PC-3 (cell line): ENCODE data around the gene USP33. TPM values are rescaled to one million over a fixed set of nuclear protein-coding genes. Genes with fewer than 3 reads are reported as not detected.
"Not testable (repeated sequence)": the region's sequence is repeated elsewhere in the genome, so short reads cannot be mapped to it uniquely, and the experiment has no call there.

Experiments used
- ATAC-seq: fragments of 200-7000 bp; cut with Tn5 transposase; 2 replicates; pipeline ENCODE4 v1.9.1; 2020; ENCODE audit warnings: mild to moderate bottlenecking, moderate library complexity
- BruUV-seq: library from RNA; stranded (reverse); fragments of 400-500 nt; replicated peaks from 2 replicates; lab custom pipeline; 2021; lab: Mats Ljungman, UMichigan
- CTCF ChIA-PET: fragments of 300-600 bp; sonication (Branson Sonifier 250); formaldehyde crosslinking; loops from one replicate; lab custom pipeline; 2022; ENCODE audit warnings: antibody characterized with exemption; lab: Charles Lee
- POLR2A ChIA-PET: fragments of 300-600 bp; sonication (Branson Sonifier 250); formaldehyde crosslinking; loops from one replicate; lab custom pipeline; 2022; ENCODE audit warnings: antibody characterized with exemption; ENCODE audit not compliant: unreplicated experiment; lab: Charles Lee
- DNase-seq: peaks from one replicate; pipeline ENCODE4 v3.0.0-alpha.2; 2015
- H2AFZ ChIP-seq: fragments of 300-600 bp; sonication (generic); 2 replicates; pipeline ENCODE4 v1.6.0; 2016; ENCODE audit warnings: antibody characterized with exemption, low read length
- H3F3A ChIP-seq: fragments of 300-600 bp; sonication (generic); one replicate; pipeline ENCODE4 v1.6.0; 2017; ENCODE audit warnings: antibody characterized with exemption, low read length, control low read depth, mild to moderate bottlenecking; ENCODE audit not compliant: unreplicated experiment
- H3K27ac ChIP-seq: fragments of 300-600 bp; sonication (generic); 2 replicates; pipeline ENCODE4 v1.5.1; 2016; ENCODE audit warnings: mild to moderate bottlenecking, low read length
- H3K27me3 ChIP-seq: fragments of 300-600 bp; sonication (generic); 2 replicates; pipeline ENCODE4 v1.6.1; 2016; ENCODE audit warnings: low read length, mixed read lengths
- H3K36me3 ChIP-seq: fragments of 300-600 bp; sonication (generic); 2 replicates; pipeline ENCODE4 v1.6.1; 2016; ENCODE audit warnings: low read depth, mixed run types, low read length, mixed read lengths
- H3K4me1 ChIP-seq: fragments of 300-600 bp; sonication (generic); 2 replicates; pipeline ENCODE4 v1.5.1; 2016; ENCODE audit warnings: low read length; ENCODE audit not compliant: insufficient read depth
- H3K4me2 ChIP-seq: fragments of 300-600 bp; sonication (generic); 2 replicates; pipeline ENCODE4 v1.6.0; 2016; ENCODE audit warnings: low read length
- H3K4me3 ChIP-seq: fragments of 300-600 bp; sonication (generic); 2 replicates; pipeline ENCODE4 v1.5.1; 2016; ENCODE audit warnings: mild to moderate bottlenecking, low read length, mixed read lengths
- H3K79me2 ChIP-seq: fragments of 300-600 bp; sonication (generic); 2 replicates; pipeline ENCODE4 v1.6.1; 2017; ENCODE audit warnings: low read length, mixed read lengths
- H3K9ac ChIP-seq: fragments of 300-600 bp; sonication (generic); 2 replicates; pipeline ENCODE4 v1.6.0; 2016; ENCODE audit warnings: mild to moderate bottlenecking, low read length
- H3K9me2 ChIP-seq: fragments of 300-600 bp; sonication (generic); replicated peaks from 2 replicates; pipeline ENCODE4 v1.6.1; 2016; ENCODE audit warnings: mixed run types, low read length, mixed read lengths
- H3K9me3 ChIP-seq: fragments of 300-600 bp; sonication (generic); 2 replicates; pipeline ENCODE4 v1.6.1; 2016; ENCODE audit warnings: low read length, mixed read lengths
- H4K20me1 ChIP-seq: fragments of 300-600 bp; sonication (generic); 2 replicates; pipeline ENCODE4 v1.6.1; 2016; ENCODE audit warnings: low read length, mixed read lengths
- CTCF ChIP-seq: fragments of 300-600 bp; sonication (generic); conservative IDR thresholded peaks from 2 replicates; pipeline ENCODE4 v1.5.1; 2017; ENCODE audit warnings: antibody characterized with exemption, low read depth, mild to moderate bottlenecking, low read length
- EZH2 ChIP-seq: fragments of 300-600 bp; sonication (generic); IDR thresholded peaks from one replicate; pipeline ENCODE4 v1.6.1; 2017; ENCODE audit warnings: antibody characterized with exemption, mild to moderate bottlenecking, low read length; ENCODE audit not compliant: unreplicated experiment
- EZH2phosphoT487 ChIP-seq: fragments of 300-600 bp; sonication (generic); IDR thresholded peaks from 2 replicates; pipeline ENCODE4 v1.6.1; 2018; ENCODE audit warnings: mild to moderate bottlenecking, antibody characterized with exemption, low read length, borderline replicate concordance
- intact Hi-C: fragments of 100-400 bp; cut with micrococcal nuclease; formaldehyde crosslinking; loops from 2 replicates; pipeline ENCODE4 v1.9.0; 2023
- total RNA-seq: library from RNA; depleted of rRNA; stranded (reverse); fragments of >200 nt; gene quantifications from 2 replicates; pipeline ENCODE4 v1.2.3, GENCODE V29; 2014

The USP33 gene
- total RNA-seq, 1 experiment from 2014 or later = 42.6 TPM

GRCh38 chr1:77706321-77706720 is 53.3 kb downstream of the USP33 start:
- no peaks in the 10 kb centered on the region for H4K20me1 ChIP-seq
- CTCF ChIA-PET = no interaction called here
- no peaks in the 10 kb centered on the region for H3K4me1 ChIP-seq
- peak; percentile 51 for DNase-seq
- no peak overlapping the region for H3K4me3 ChIP-seq
- no peaks in the 10 kb centered on the region for H3K79me2 ChIP-seq
- peak; percentile 89 for ATAC-seq
- H3K9me3 ChIP-seq = no peaks in the 10 kb centered on the region
- H2AFZ ChIP-seq = no peak overlapping the region
- no peak overlapping the region for H3K4me2 ChIP-seq
- H3K9me2 ChIP-seq = no peaks in the 10 kb centered on the region
- H3K9ac ChIP-seq = no peak overlapping the region
- peaks cover 24% of the 10 kb centered on the region for H3K36me3 ChIP-seq
- no peaks in the 10 kb centered on the region for H3F3A ChIP-seq
- no peak overlapping the region for H3K27ac ChIP-seq
- BruUV-seq = no TSS peak
- intact Hi-C loops = no loop called here
- POLR2A ChIA-PET = no interaction called here
- H3K27me3 ChIP-seq = no peaks in the 10 kb centered on the region
- TF ChIP-seq EZH2 = no peak
- no peak for TF ChIP-seq CTCF
- no peak for TF ChIP-seq EZH2phosphoT487

- no peaks in the 10 kb centered on the region for H3K9me3 ChIP-seq
- CTCF ChIA-PET = no interaction called here
- no peaks in the 10 kb centered on the region for H3F3A ChIP-seq
- H3K79me2 ChIP-seq = no peaks in the 10 kb centered on the region
- H3K27me3 ChIP-seq = no peaks in the 10 kb centered on the region
- TF ChIP-seq EZH2 (no peak), EZH2phosphoT487 (no peak), CTCF (no peak)
- H3K4me2 ChIP-seq = no peak overlapping the region
- intact Hi-C loops = no loop called here
- H3K27ac ChIP-seq = no peak overlapping the region
- no TSS peak for BruUV-seq
- no peak overlapping the region for H3K9ac ChIP-seq
- no peak overlapping the region for H3K4me3 ChIP-seq
- POLR2A ChIA-PET = no interaction called here
- H3K36me3 ChIP-seq = peaks cover 16% of the 10 kb centered on the region
- DNase-seq (no peak), ATAC-seq (no peak)
- H2AFZ ChIP-seq = no peak overlapping the region
- no peaks in the 10 kb centered on the region for H4K20me1 ChIP-seq
- H3K4me1 ChIP-seq = no peaks in the 10 kb centered on the region
- H3K9me2 ChIP-seq = no peaks in the 10 kb centered on the region
Observed at GRCh38 chr1:77704736-77705135, 54.9 kb downstream of the USP33 start.

- CTCF ChIA-PET, ATAC-seq, H4K20me1 ChIP-seq: not testable (repeated sequence)
Observed at GRCh38 chr1:77699673-77700072, 60.0 kb downstream of the USP33 start.

More at GRCh38 chr1:77699673-77700072, 60.0 kb downstream of the USP33 start:
- H3K9me3 ChIP-seq, intact Hi-C loops, H3K27me3 ChIP-seq, H3K9ac ChIP-seq, H2AFZ ChIP-seq, POLR2A ChIA-PET, DNase-seq, H3K36me3 ChIP-seq, H3K79me2 ChIP-seq, H3K27ac ChIP-seq, H3K4me1 ChIP-seq, H3K4me3 ChIP-seq, H3K9me2 ChIP-seq, H3F3A ChIP-seq, BruUV-seq, H3K4me2 ChIP-seq: not testable (repeated sequence)
